A549 (cell line): ENCODE data around the gene XYLT1. TPM values are rescaled to one million over a fixed set of nuclear protein-coding genes. Genes with fewer than 3 reads are reported as not detected.

Experiments used
- ATAC-seq, 2 experiments: fragments of 200-7000 bp in 1 of 2; fragments of >200 bp in 1 of 2; cut with Nextera tagmentation in 1 of 2; cut with Tn5 transposase in 1 of 2; 3 replicates each; pipeline versions ENCODE4 v1.8.0 to v1.9.1; 2018 to 2020; ENCODE audit warnings: mild to moderate bottlenecking in 1 of 2, moderate library complexity in 1 of 2
- CTCF ChIA-PET: fragments of 300-600 bp; sonication (Branson Sonifier 250); formaldehyde crosslinking; extraction: SDS; loops from one replicate; lab custom pipeline; 2021; ENCODE audit warnings: antibody characterized with exemption, inconsistent platforms; lab: Yijun Ruan, JAX
- POLR2A ChIA-PET: fragments of 350-600 bp; formaldehyde crosslinking; extraction: SDS; loops from one replicate; lab custom pipeline; 2021; ENCODE audit warnings: antibody characterized with exemption, inconsistent platforms; lab: Yijun Ruan, JAX
- DNase-seq, 2 experiments: peaks; one replicate each; pipeline versions ENCODE4 v3.0.0 to v3.0.0-alpha.2; 2011 to 2016; ENCODE audit warnings: low read depth in 1 of 2, low spot score in 1 of 2
- FAIRE-seq: peaks from 2 replicates; lab custom pipeline; 2011; peaks lifted over from hg19 to GRCh38; lab: Jason Lieb, UNC
- H3K27ac ChIP-seq, 2 experiments: fragments of >200 bp; sonication (Bioruptor Twin); formaldehyde crosslinking; 3 replicates each; pipeline ENCODE4 v1.5.1; 2016 to 2017
- H3K4me1 ChIP-seq: fragments of >200 bp; sonication (Bioruptor Twin); formaldehyde crosslinking; 3 replicates; pipeline ENCODE4 v1.6.1; 2016
- H3K4me2 ChIP-seq: fragments of >200 bp; sonication (Bioruptor Twin); formaldehyde crosslinking; 3 replicates; pipeline ENCODE4 v1.6.1; 2016
- H3K4me3 ChIP-seq: fragments of >200 bp; sonication (Bioruptor Twin); formaldehyde crosslinking; 3 replicates; pipeline ENCODE4 v1.5.1; 2016
- H3K9me3 ChIP-seq: fragments of >200 bp; sonication (Bioruptor Twin); formaldehyde crosslinking; 3 replicates; pipeline ENCODE4 v1.6.1; 2016
- CHD4 ChIP-seq: fragments of 200-600 bp; sonication (generic); IDR thresholded peaks from 2 replicates; pipeline ENCODE4 v1.6.1; 2016; ENCODE audit warnings: antibody characterized with exemption, mild to moderate bottlenecking, borderline replicate concordance
- CTCF ChIP-seq: fragments of >200 bp; sonication (Bioruptor Twin); formaldehyde crosslinking; IDR thresholded peaks from 3 replicates; pipeline ENCODE4 v1.5.1; 2016
- E2F6 ChIP-seq: IDR thresholded peaks from 2 replicates; pipeline ENCODE4 v1.6.1; 2012; ENCODE audit warnings: low read depth, borderline replicate concordance
- EHF ChIP-seq: fragments of 250-450 bp; sonication (Bioruptor Pico); IDR thresholded peaks from 2 replicates; pipeline ENCODE4 v1.5.0; 2020; ENCODE audit warnings: mild to moderate bottlenecking
- ELK1 ChIP-seq: fragments of 150-350 bp; IDR thresholded peaks from 2 replicates; pipeline ENCODE4 v1.6.1; 2014; ENCODE audit warnings: low read depth, mild to moderate bottlenecking, low read length
- EP300 ChIP-seq, 2 experiments: fragments of >200 bp; sonication (Bioruptor Twin); formaldehyde crosslinking; IDR thresholded peaks; 2 replicates in 1 of 2; 3 replicates in 1 of 2; pipeline ENCODE4 v1.6.1; 2016 to 2017
- FOXS1 ChIP-seq: fragments of 250-450 bp; sonication (Bioruptor Pico); IDR thresholded peaks from 2 replicates; pipeline ENCODE4 v1.5.0; 2020; ENCODE audit warnings: mild to moderate bottlenecking, moderate library complexity
- HDAC2 ChIP-seq: fragments of 200-600 bp; sonication (generic); IDR thresholded peaks from 2 replicates; pipeline ENCODE4 v1.6.1; 2016
- HES2 ChIP-seq: fragments of >200 bp; sonication (Bioruptor Twin); formaldehyde crosslinking; IDR thresholded peaks from 2 replicates; pipeline ENCODE4 v1.6.1; 2016
- HEYL ChIP-seq: fragments of 250-450 bp; sonication (Bioruptor Pico); IDR thresholded peaks from 2 replicates; pipeline ENCODE4 v1.8.0; 2021; ENCODE audit warnings: mild to moderate bottlenecking, moderate library complexity
- HOXB13 ChIP-seq: fragments of 250-450 bp; sonication (Bioruptor Pico); IDR thresholded peaks from 2 replicates; pipeline ENCODE4 v1.5.0; 2020; ENCODE audit warnings: low read depth, mild to moderate bottlenecking, moderate library complexity
- JUN ChIP-seq, 2 experiments: fragments of >200 bp; sonication (Bioruptor Twin); formaldehyde crosslinking; IDR thresholded peaks; 2 replicates in 1 of 2; 3 replicates in 1 of 2; pipeline ENCODE4 v1.6.1; 2016 to 2017
- KDM1A ChIP-seq: fragments of 200-600 bp; sonication (generic); IDR thresholded peaks from 2 replicates; pipeline ENCODE4 v1.6.1; 2016; ENCODE audit warnings: low read depth, mild to moderate bottlenecking
- MAX ChIP-seq: IDR thresholded peaks from 2 replicates; pipeline ENCODE4 v1.6.1; 2012
- MYC ChIP-seq: IDR thresholded peaks from 2 replicates; pipeline ENCODE4 v1.6.1; 2012; ENCODE audit warnings: mild to moderate bottlenecking, inconsistent platforms, low read length, improper control_type of control experiment, borderline replicate concordance
- PHF8 ChIP-seq: fragments of 200-600 bp; sonication (generic); IDR thresholded peaks from 2 replicates; pipeline ENCODE4 v1.6.1; 2016; ENCODE audit warnings: low read depth, mild to moderate bottlenecking, antibody characterized with exemption, moderate library complexity, borderline replicate concordance
- RAD21 ChIP-seq, 2 experiments: fragments of >200 bp in 1 of 2; sonication (Bioruptor Twin) in 1 of 2; formaldehyde crosslinking in 1 of 2; IDR thresholded peaks in 1 of 2; conservative IDR thresholded peaks in 1 of 2; 2 replicates in 1 of 2; 3 replicates in 1 of 2; pipeline ENCODE4 v1.6.1; 2012 to 2018; ENCODE audit warnings: inconsistent platforms in 1 of 2
- REST ChIP-seq: fragments of 200-600 bp; sonication (generic); IDR thresholded peaks from 2 replicates; pipeline ENCODE4 v1.6.1; 2016; ENCODE audit warnings: antibody characterized with exemption, mild to moderate bottlenecking, moderate library complexity
- SMC3 ChIP-seq: fragments of >200 bp; sonication (Bioruptor Twin); formaldehyde crosslinking; IDR thresholded peaks from 3 replicates; pipeline ENCODE4 v1.6.1; 2018; ENCODE audit warnings: inconsistent platforms
- SREBF2 ChIP-seq: fragments of 450-650 bp; IDR thresholded peaks from 2 replicates; pipeline ENCODE4 v1.6.1; 2014; ENCODE audit warnings: mild to moderate bottlenecking, moderate library complexity
- TFCP2L1 ChIP-seq: fragments of 250-450 bp; sonication (Bioruptor Pico); IDR thresholded peaks from 2 replicates; pipeline ENCODE4 v1.5.0; 2021; ENCODE audit warnings: mild to moderate bottlenecking
- WGBS: methylation state at CpG from one replicate; pipeline ENCODE4 v1.1.6; 2017; ENCODE audit errors: missing lambda C conversion rate; 5-methylcytosine and 5-hydroxymethylcytosine counted together
- polyA plus RNA-seq, 4 experiments: library from polyadenylated mRNA; depleted of rRNA in 3 of 4; stranded (reverse); fragments of >200 nt; fragmentation: RNase III in 1 of 4; extraction: RNeasy Plus Mini Kit Qiagen cat#74134 plus additional on column Dnase treatment in 1 of 4; gene quantifications; 2 replicates in 3 of 4; 3 replicates in 1 of 4; pipeline ENCODE4 v1.2.3, GENCODE V29; 2011 to 2017

The XYLT1 gene
- polyA plus RNA-seq, 2 of the 4 experiments (the other 2 are of a cell fraction) = 0.78 to 0.88 TPM

- no peak for ATAC-seq
- ChIA-PET CTCF (interaction anchor here (0.7 kb wide), 1 partner anchor 526 kb away, joined by 4 read pairs; no protein-coding TSS in a partner anchor), POLR2A (no interaction called here)
- Histone ChIP-seq H3K4me1 (peaks cover 12% of the 10 kb centered on the region; the same call in 2 of the 3 replicates), H3K9me3 (no peaks in the 10 kb centered on the region), H3K4me2 (no peak overlapping the region), H3K4me3 (no peak overlapping the region), H3K27ac (no peak overlapping the region)
- TF ChIP-seq FOXS1 (CRISPR knock-in tag) = no peak
- TF ChIP-seq, all 56 proteins: peak for 0
- FAIRE-seq (no peak), DNase-seq (no peak)
- WGBS = 39% methylated on average over 7 of the region's 7 CpGs
Observed at GRCh38 chr16:17468611-17469010, 2.1 kb downstream of the XYLT1 start.

- FAIRE-seq (no peak), ATAC-seq (peak; percentile 54 to 80; a peak in 4 of 6 replicates), DNase-seq (peak; percentile 26 to 29)
- Histone ChIP-seq H3K27ac (no peak overlapping the region), H3K9me3 (no peaks in the 10 kb centered on the region), H3K4me3 (no peak overlapping the region), H3K4me2 (no peak overlapping the region), H3K4me1 (peaks cover 12% of the 10 kb centered on the region; the same call in 2 of the 3 replicates)
- ChIA-PET CTCF (interaction anchor here (0.7 to 0.9 kb wide), 2 partner anchors 525 to 607 kb away, joined by 3 to 4 read pairs; no protein-coding TSS in a partner anchor), POLR2A (no interaction called here)
- WGBS = 35% methylated on average over 5 of the region's 6 CpGs
- no peak for TF ChIP-seq EHF
- TF ChIP-seq HEYL (CRISPR knock-in tag) = no peak
- TF ChIP-seq SMC3 = peak; percentile 50; the same call in 1 of the 3 replicates
- TF ChIP-seq RAD21 (conservative IDR thresholded peaks at IDR 0.05 in 1 of 2, IDR thresholded peaks at IDR 0.05 in 1 of 2) = peak; percentile 53 to 67
- TF ChIP-seq CTCF = peak; percentile 54
Observed at GRCh38 chr16:17467923-17468540, 2.7 kb downstream of the XYLT1 start.

GRCh38 chr16:17466876-17467275, 3.9 kb downstream of the XYLT1 start:
- ChIA-PET POLR2A (no interaction called here), CTCF (interaction anchor here (0.7 to 0.9 kb wide), 3 partner anchors 8 to 606 kb away, joined by 3 read pairs; no protein-coding TSS in a partner anchor)
- ATAC-seq (no peak), FAIRE-seq (no peak), DNase-seq (no peak)
- Histone ChIP-seq H3K4me3 (no peak overlapping the region), H3K27ac (no peak overlapping the region), H3K4me2 (no peak overlapping the region), H3K4me1 (peaks cover 12% of the 10 kb centered on the region; the same call in 2 of the 3 replicates), H3K9me3 (no peaks in the 10 kb centered on the region)
- TF ChIP-seq HEYL (CRISPR knock-in tag) (no peak), MYC (no peak), REST (no peak), HOXB13 (no peak)
- WGBS = 31% methylated on average over 8 of the region's 8 CpGs

GRCh38 chr16:17465460-17465859, 5.3 kb downstream of the XYLT1 start:
- WGBS = 46% methylated on average over 6 of the region's 6 CpGs
- no peak for DNase-seq
- Histone ChIP-seq H3K4me1 (peaks cover 6% of the 10 kb centered on the region; the same call in 1 of the 3 replicates), H3K27ac (no peak overlapping the region), H3K4me2 (no peak overlapping the region), H3K9me3 (no peaks in the 10 kb centered on the region), H3K4me3 (no peak overlapping the region)
- POLR2A ChIA-PET = no interaction called here
- ATAC-seq = no peak
- CTCF ChIA-PET = interaction anchor here (0.7 kb wide), 1 partner anchor 197 kb away, joined by 3 read pairs; no protein-coding TSS in a partner anchor
- no peak for FAIRE-seq
- TF ChIP-seq MAX (no peak), ELK1 (no peak), SMC3 (no peak), CHD4 (no peak), HES2 (no peak), JUN (IDR thresholded peaks at IDR 0.05) (no peak), RAD21 (conservative IDR thresholded peaks at IDR 0.05 in 1 of 2, IDR thresholded peaks at IDR 0.05 in 1 of 2) (no peak), E2F6 (no peak), EP300 (IDR thresholded peaks at IDR 0.05) (no peak), KDM1A (no peak), HEYL (CRISPR knock-in tag) (no peak), TFCP2L1 (no peak), SREBF2 (no peak), HDAC2 (no peak), PHF8 (no peak)
